GM19467 (cell line): ENCODE results near the gene AKT2.

Experiments
- ATAC-seq: cut with Tn5 transposase; IDR thresholded peaks from one replicate; pipeline ENCODE4 v1.9.1; 2021; ENCODE audit warnings: mild to moderate bottlenecking, moderate library complexity; ENCODE audit not compliant: unreplicated experiment

The AKT2 gene

GRCh38 chr19:40302224-40303011 lies 17.3 kb upstream of the AKT2 start:
- ATAC-seq = no peak

- ATAC-seq = no peak
These were observed 15.5 kb upstream of the AKT2 start for GRCh38 chr19:40300668-40301067.

- no peak for ATAC-seq
These were observed 12.9 kb upstream of the AKT2 start for GRCh38 chr19:40298026-40298425.

- ATAC-seq = no peak
These were observed 9.4 kb upstream of the AKT2 start for GRCh38 chr19:40294560-40294959.

- ATAC-seq = no peak
These were observed 1.9 kb upstream of the AKT2 start for GRCh38 chr19:40286971-40287421.

GRCh38 chr19:40286235-40286970 lies 1.3 kb upstream of the AKT2 start:
- ATAC-seq = no peak

GRCh38 chr19:40285353-40286234 lies 449 bp upstream of the AKT2 start:
- peak; percentile 80 for ATAC-seq

- ATAC-seq = no peak
These were observed 969 bp downstream of the AKT2 start for GRCh38 chr19:40284251-40284500.

GRCh38 chr19:40283414-40284250 lies 1.5 kb downstream of the AKT2 start:
- no peak for ATAC-seq

GRCh38 chr19:40282920-40283319 lies 2.2 kb downstream of the AKT2 start:
- ATAC-seq = no peak

GRCh38 chr19:40282209-40282580 lies 3.0 kb downstream of the AKT2 start:
- no peak for ATAC-seq

GRCh38 chr19:40281381-40282208 lies 3.5 kb downstream of the AKT2 start:
- ATAC-seq = no peak

- ATAC-seq = no peak
These were observed 4.4 kb downstream of the AKT2 start for GRCh38 chr19:40280608-40281221.

- ATAC-seq = no peak
These were observed 5.2 kb downstream of the AKT2 start for GRCh38 chr19:40279761-40280607.

- ATAC-seq = no peak
These were observed 6.0 kb downstream of the AKT2 start for GRCh38 chr19:40279120-40279551.

GRCh38 chr19:40278361-40279035 lies 6.6 kb downstream of the AKT2 start:
- no peak for ATAC-seq

- no peak for ATAC-seq
These were observed 7.6 kb downstream of the AKT2 start for GRCh38 chr19:40277356-40278059.
